ENCODE results near the gene MECP2.
"Not testable (repeated sequence)": the region's sequence is repeated elsewhere in the genome, so short reads cannot be mapped to it uniquely, and the experiment has no call there.

MECP2 gene

GRCh38 chrX:154014429-154015380, 82.8 kb downstream of the MECP2 start:
- DNase-seq: no peak

GRCh38 chrX:154013614-154014360, 83.7 kb downstream of the MECP2 start:
- no peak for DNase-seq

- no peak for DNase-seq
These were observed 84.5 kb downstream of the MECP2 start for GRCh38 chrX:154013001-154013421.

- no peak for DNase-seq
These were observed 85.1 kb downstream of the MECP2 start for GRCh38 chrX:154012336-154012991.

- no peak for DNase-seq
These were observed 85.9 kb downstream of the MECP2 start for GRCh38 chrX:154011376-154012335.

GRCh38 chrX:154010330-154011087, 87.0 kb downstream of the MECP2 start:
- no peak for DNase-seq

- DNase-seq: no peak
These were observed 89.0 kb downstream of the MECP2 start for GRCh38 chrX:154008521-154008920.

GRCh38 chrX:154006947-154007346, 90.6 kb downstream of the MECP2 start:
- no peak for DNase-seq

GRCh38 chrX:154004315-154004714, 93.2 kb downstream of the MECP2 start:
- no peak for DNase-seq

GRCh38 chrX:154002215-154002719, 95.2 kb downstream of the MECP2 start:
- no peak for DNase-seq

GRCh38 chrX:154000051-154000450, 97.5 kb downstream of the MECP2 start:
- no peak for DNase-seq

- DNase-seq: no peak
These were observed 98.0 kb downstream of the MECP2 start for GRCh38 chrX:153999359-154000037.

- no peak for DNase-seq
These were observed 102.0 kb downstream of the MECP2 start for GRCh38 chrX:153995504-153995903.

- DNase-seq: not testable (repeated sequence)
These were observed 103.1 kb downstream of the MECP2 start for GRCh38 chrX:153994398-153994797.

GRCh38 chrX:153993978-153994377, 103.5 kb downstream of the MECP2 start:
- DNase-seq: no peak

- no peak for DNase-seq
These were observed 104.4 kb downstream of the MECP2 start for GRCh38 chrX:153993079-153993478.

- DNase-seq: no peak
These were observed 105.3 kb downstream of the MECP2 start for GRCh38 chrX:153992180-153992579.

- DNase-seq: no peak
These were observed 106.4 kb downstream of the MECP2 start for GRCh38 chrX:153991013-153991580.

- no peak for DNase-seq
These were observed 107.4 kb downstream of the MECP2 start for GRCh38 chrX:153989973-153990655.

- DNase-seq: no peak
These were observed 109.0 kb downstream of the MECP2 start for GRCh38 chrX:153988493-153988892.
